ENCODE data around the gene WRAP73. TPM values are rescaled to one million over a fixed set of nuclear protein-coding genes. Genes with fewer than 3 reads are reported as not detected.

WRAP73 gene
- total RNA-seq, 1 donor from 2014 or later: 26.7 TPM

DNA sequence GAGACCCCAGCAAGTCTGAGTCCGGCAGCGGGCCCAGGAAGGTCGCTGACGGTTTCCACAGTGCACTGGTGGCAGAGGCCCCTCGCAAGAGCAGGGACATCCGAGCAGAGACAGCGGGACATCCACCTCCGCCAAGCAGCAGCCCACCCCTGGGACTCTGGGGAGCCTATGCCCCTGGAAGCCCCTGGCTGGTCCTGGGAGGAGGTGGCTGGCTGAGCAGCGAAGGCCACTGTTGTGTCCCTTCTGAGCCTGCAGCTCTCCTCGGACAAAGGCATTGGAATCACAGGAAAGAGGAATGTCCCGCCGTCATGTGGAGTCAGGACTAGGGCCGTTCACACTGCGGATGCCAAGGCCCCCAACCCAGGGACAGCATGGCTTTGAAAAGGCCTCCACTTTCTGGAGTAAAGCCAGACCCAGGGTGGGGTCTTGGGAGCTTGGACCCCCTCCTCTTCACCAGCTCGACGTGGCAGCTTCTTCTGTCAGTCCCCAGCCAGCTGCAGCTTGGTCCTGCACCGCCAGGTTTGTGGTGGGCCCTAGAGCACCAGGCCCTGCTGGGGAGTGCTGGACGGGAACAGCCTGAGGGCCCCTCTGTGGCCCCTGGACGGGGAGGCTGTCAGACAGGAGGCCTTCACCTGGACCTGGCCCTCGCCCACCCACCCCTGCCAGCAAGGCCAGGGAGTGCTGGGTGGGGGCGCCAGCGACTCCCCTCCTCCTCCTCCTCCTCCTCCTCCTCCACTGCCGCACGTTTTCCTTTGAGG, 40.0 kb downstream of the WRAP73 start:
- TF ChIP-seq CTCF (conservative IDR thresholded peaks at IDR 0.05): peak; percentile 29
- no peaks in the 10 kb centered on the region for H3K36me3 Mint-ChIP-seq
- H3K4me1 Mint-ChIP-seq (ENCODE audit: unreplicated experiment): peaks cover 29% of the 10 kb centered on the region
- DNase-seq (ENCODE audit: extremely low spot score, unreplicated experiment): no peak
- H3K4me3 Mint-ChIP-seq: peak overlapping the region; percentile 92
- no peaks in the 10 kb centered on the region for H3K9me3 Mint-ChIP-seq
- peaks cover 8% of the 10 kb centered on the region for H3K27me3 Mint-ChIP-seq
- peak overlapping the region; percentile 74 for H3K27ac Mint-ChIP-seq

DNA sequence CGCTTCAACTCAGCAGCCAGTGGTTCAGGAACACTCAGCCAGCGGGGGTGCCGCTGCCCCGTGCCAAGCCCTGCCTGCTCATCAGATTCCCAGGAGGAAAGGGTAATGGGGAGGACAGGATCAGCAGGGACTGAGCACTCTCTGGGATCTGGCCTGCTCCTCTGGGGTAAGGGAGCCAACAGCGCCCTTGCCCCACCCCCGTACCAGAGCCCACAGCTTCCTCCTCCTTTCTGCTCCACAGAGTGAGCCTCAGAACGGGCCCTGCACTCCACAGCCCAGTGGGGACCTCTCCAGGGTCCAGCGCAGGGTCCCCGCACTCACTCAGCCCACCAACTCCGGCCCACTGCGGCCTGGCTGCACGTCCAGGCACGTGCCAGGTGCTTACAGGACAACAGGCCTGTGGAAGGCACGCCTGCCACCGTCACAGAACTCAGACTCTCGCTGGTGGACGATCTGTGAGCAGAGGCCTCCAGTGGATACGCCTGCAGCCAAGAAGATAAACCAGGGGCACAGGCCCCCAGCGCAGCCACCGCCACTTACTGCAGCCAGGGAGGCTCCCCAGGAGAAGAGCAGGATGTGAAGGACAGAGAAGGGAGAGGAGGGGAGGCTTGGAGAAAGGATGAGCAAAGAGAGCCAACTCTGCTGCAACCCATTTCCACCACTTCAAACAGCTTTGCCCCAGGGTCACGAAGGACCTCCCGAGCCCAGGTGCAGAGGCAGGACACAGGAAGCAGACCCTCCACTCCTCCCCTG, 40.7 kb downstream of the WRAP73 start:
- no peak overlapping the region for H3K27ac Mint-ChIP-seq
- TF ChIP-seq CTCF (conservative IDR thresholded peaks at IDR 0.05): no peak
- no peaks in the 10 kb centered on the region for H3K9me3 Mint-ChIP-seq
- no peak for DNase-seq (ENCODE audit: extremely low spot score, unreplicated experiment)
- peaks cover 7% of the 10 kb centered on the region for H3K27me3 Mint-ChIP-seq
- no peaks in the 10 kb centered on the region for H3K36me3 Mint-ChIP-seq
- peaks cover 22% of the 10 kb centered on the region for H3K4me1 Mint-ChIP-seq (ENCODE audit: unreplicated experiment)
- H3K4me3 Mint-ChIP-seq: peak overlapping the region; percentile 92

DNA sequence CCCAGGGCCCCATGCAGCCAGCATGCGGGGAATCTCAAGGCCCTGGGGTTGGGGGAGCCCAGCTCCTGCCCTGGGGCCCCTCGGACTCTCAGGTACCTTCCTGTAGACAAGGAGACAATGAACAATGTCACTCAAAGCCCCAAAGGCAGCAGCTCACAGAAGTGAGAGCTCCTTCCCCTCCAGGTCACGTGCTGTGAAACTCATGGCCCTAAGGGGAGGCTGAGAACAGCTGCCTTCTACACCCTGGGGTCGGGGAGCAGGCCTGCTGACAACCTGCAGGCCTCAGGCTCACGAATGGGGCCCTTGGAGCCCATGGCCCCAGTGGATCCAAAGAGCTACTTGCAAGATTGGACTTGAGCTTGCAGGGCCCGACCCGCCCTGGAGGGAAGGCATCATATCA, 41.7 kb downstream of the WRAP73 start:
- Mint-ChIP-seq H3K9me3 (no peaks in the 10 kb centered on the region), H3K27me3 (peaks cover 4% of the 10 kb centered on the region), H3K4me3 (no peak overlapping the region), H3K36me3 (no peaks in the 10 kb centered on the region), H3K27ac (no peak overlapping the region), H3K4me1 (ENCODE audit: unreplicated experiment) (peaks cover 11% of the 10 kb centered on the region)
- no peak for DNase-seq (ENCODE audit: extremely low spot score, unreplicated experiment)
- TF ChIP-seq CTCF (conservative IDR thresholded peaks at IDR 0.05): no peak

- H3K27me3 Mint-ChIP-seq: peaks cover 4% of the 10 kb centered on the region
- no peak overlapping the region for H3K27ac Mint-ChIP-seq
- no peak for DNase-seq (ENCODE audit: extremely low spot score, unreplicated experiment)
- no peak for TF ChIP-seq CTCF (conservative IDR thresholded peaks at IDR 0.05)
- H3K9me3 Mint-ChIP-seq: no peaks in the 10 kb centered on the region
- H3K4me1 Mint-ChIP-seq (ENCODE audit: unreplicated experiment): peaks cover 10% of the 10 kb centered on the region
- no peaks in the 10 kb centered on the region for H3K36me3 Mint-ChIP-seq
- no peak overlapping the region for H3K4me3 Mint-ChIP-seq
These were observed 42.2 kb downstream of the WRAP73 start for GRCh38 chr1:3607703-3608065.

- Mint-ChIP-seq H3K4me1 (ENCODE audit: unreplicated experiment) (peaks cover 10% of the 10 kb centered on the region), H3K4me3 (no peak overlapping the region), H3K27ac (no peak overlapping the region), H3K9me3 (no peaks in the 10 kb centered on the region), H3K36me3 (no peaks in the 10 kb centered on the region), H3K27me3 (peaks cover 4% of the 10 kb centered on the region)
- TF ChIP-seq CTCF (conservative IDR thresholded peaks at IDR 0.05): no peak
- DNase-seq (ENCODE audit: extremely low spot score, unreplicated experiment): no peak
These were observed 42.9 kb downstream of the WRAP73 start for GRCh38 chr1:3606779-3607702.
